GM18502 (cell line): ENCODE data around the gene DEXI.
"Not testable (repeated sequence)": the region's sequence is repeated elsewhere in the genome, so short reads cannot be mapped to it uniquely, and the experiment has no call there.

ENCODE experiments used
- ATAC-seq: cut with Tn5 transposase; IDR thresholded peaks from one replicate; pipeline ENCODE4 v1.9.1; 2021; ENCODE audit warnings: mild to moderate bottlenecking; ENCODE audit not compliant: unreplicated experiment, poor library complexity

DEXI gene

GRCh38 chr16:10930755-10931093, 11.5 kb downstream of the DEXI start:
- no peak for ATAC-seq

GRCh38 chr16:10929853-10930754, 12.2 kb downstream of the DEXI start:
- no peak for ATAC-seq

GRCh38 chr16:10929097-10929496, 13.2 kb downstream of the DEXI start:
- not testable (repeated sequence) for ATAC-seq

GRCh38 chr16:10927497-10928112, 14.7 kb downstream of the DEXI start:
- ATAC-seq, result no peak

- ATAC-seq, result no peak
Observed at GRCh38 chr16:10926867-10927266, 15.4 kb downstream of the DEXI start.

GRCh38 chr16:10926094-10926493, 16.2 kb downstream of the DEXI start:
- no peak for ATAC-seq

- not testable (repeated sequence) for ATAC-seq
Observed at GRCh38 chr16:10925285-10925684, 17.0 kb downstream of the DEXI start.

- no peak for ATAC-seq
Observed at GRCh38 chr16:10923650-10924214, 18.5 kb downstream of the DEXI start.

- no peak for ATAC-seq
Observed at GRCh38 chr16:10923146-10923649, 19.1 kb downstream of the DEXI start.

- ATAC-seq, result no peak
Observed at GRCh38 chr16:10922328-10923145, 19.7 kb downstream of the DEXI start.

- ATAC-seq, result no peak
Observed at GRCh38 chr16:10921536-10922327, 20.5 kb downstream of the DEXI start.

- no peak for ATAC-seq
Observed at GRCh38 chr16:10920726-10921427, 21.4 kb downstream of the DEXI start.

GRCh38 chr16:10919003-10919351, 23.3 kb downstream of the DEXI start:
- ATAC-seq, result no peak

- peak; percentile 68 for ATAC-seq
Observed at GRCh38 chr16:10918294-10919002, 23.8 kb downstream of the DEXI start.

- no peak for ATAC-seq
Observed at GRCh38 chr16:10916534-10916933, 25.7 kb downstream of the DEXI start.

GRCh38 chr16:10911267-10911666, 31.0 kb downstream of the DEXI start:
- no peak for ATAC-seq

GRCh38 chr16:10907757-10908045, 34.6 kb downstream of the DEXI start:
- no peak for ATAC-seq

- ATAC-seq, result no peak
Observed at GRCh38 chr16:10906914-10907756, 35.1 kb downstream of the DEXI start.
